ENCODE measurements around the gene LRRC56.

The LRRC56 gene

DNA sequence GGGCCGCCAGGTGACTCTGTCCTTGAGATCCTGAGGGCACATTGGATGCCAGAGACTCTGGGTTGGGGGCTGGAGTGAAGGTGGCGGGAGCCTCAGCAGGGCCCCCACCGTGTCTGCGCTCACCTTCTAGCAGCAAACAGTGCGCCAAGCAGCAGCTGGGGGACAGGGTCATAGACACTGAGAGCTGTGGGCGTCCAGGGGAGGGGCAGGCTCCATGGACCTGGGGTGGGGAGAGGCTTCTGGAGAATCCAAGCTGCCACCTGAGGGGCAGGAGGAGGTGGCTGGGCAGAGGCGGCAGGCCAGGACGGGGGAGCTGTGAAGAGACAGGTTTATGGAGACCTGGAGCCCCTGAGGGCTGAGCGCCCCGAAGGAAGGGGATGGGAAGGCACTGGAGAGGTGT is 47.0 kb downstream of the LRRC56 start:
- H3K27me3 ChIP-seq (ENCODE audit: insufficient read depth, low read length): no peaks in the 10 kb centered on the region
- H3K36me3 ChIP-seq (ENCODE audit: insufficient read depth, low read length): peaks cover 57% of the 10 kb centered on the region
- H3K4me1 ChIP-seq (ENCODE audit: insufficient read depth, low read length): no peaks in the 10 kb centered on the region
- WGBS: 94% methylated on average over 10 of the region's 10 CpGs
- no peaks in the 10 kb centered on the region for H3K9me3 ChIP-seq (ENCODE audit: insufficient read depth, low read depth, low read length)
- H3K9ac ChIP-seq (ENCODE audit: low read depth, low read length): no peak overlapping the region
- H3K4me3 ChIP-seq (ENCODE audit: low read length): no peak overlapping the region
- H3K27ac ChIP-seq (ENCODE audit: low read depth, low read length): no peak overlapping the region

DNA sequence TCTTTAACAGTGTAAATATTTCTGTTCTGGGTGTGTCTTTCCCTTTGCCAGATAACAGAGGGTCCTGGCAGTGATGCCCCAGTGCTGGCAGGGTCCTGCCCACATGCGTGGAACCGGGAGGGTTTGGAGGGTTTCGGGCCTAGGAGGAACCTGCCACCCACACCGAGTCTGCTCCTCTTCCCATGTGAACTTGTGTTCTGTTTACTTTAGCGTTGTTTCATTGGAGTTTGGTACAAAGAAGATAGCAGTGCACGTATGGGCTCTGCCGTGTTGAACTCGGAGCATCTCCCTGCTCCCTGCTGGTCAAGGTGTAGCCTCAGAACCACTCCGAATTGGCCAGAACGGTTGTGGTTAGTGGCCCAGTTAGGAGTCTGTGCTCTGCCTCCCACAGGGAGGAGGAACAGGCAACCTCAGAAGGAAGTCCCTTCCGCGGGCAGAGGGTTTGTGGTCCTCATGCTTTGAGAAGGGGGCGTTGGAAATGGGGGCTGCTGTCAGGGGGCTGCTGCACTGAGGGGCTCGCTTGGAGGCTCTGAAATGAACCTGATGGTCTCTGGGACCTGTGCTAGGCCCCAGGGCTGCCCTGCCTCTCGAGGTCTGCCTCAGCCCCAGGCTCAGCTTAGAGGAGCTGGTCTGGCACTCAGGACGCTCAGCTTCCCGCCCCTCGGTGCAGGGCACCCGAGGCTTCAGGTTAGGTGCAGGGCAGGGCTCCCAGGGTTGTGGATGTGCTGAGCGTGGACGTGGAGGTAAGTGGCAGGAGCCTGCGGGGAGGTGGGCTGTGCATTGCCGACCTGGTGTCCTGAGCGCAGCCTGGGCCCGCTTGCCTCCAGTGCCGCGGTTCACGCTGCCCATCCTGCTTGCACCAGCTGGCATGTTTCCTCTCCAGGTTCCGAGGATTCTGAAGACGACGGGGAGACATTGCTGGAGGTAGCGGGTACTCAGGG is 49.3 kb downstream of the LRRC56 start:
- Histone ChIP-seq H3K27me3 (ENCODE audit: insufficient read depth, low read length) (no peaks in the 10 kb centered on the region), H3K9me3 (ENCODE audit: insufficient read depth, low read depth, low read length) (no peaks in the 10 kb centered on the region), H3K27ac (ENCODE audit: low read depth, low read length) (no peak overlapping the region), H3K36me3 (ENCODE audit: insufficient read depth, low read length) (peaks cover 75% of the 10 kb centered on the region), H3K9ac (ENCODE audit: low read depth, low read length) (no peak overlapping the region), H3K4me3 (ENCODE audit: low read length) (no peak overlapping the region), H3K4me1 (ENCODE audit: insufficient read depth, low read length) (no peaks in the 10 kb centered on the region)
- WGBS: 96% methylated on average over 32 of the region's 32 CpGs

DNA sequence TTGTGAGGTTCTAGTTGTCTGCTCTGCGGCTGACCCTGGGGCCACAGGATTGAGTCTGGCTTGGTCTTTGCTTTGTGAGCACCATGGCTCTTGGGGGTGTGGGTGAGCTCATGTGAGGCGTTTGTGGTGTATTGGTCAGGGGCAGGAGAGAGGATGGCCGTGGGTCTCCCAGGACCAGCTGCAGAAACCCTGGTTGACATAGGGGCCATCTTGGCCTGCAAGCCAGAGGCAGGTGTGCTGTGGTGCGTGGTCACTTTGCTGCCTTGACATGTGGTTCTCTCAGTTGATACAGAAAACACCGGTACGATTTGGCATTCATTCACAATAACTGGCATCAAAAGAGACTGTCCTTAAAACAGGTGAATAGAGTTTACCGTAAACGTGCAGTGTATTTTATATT is 50.2 kb downstream of the LRRC56 start:
- Histone ChIP-seq H3K36me3 (ENCODE audit: insufficient read depth, low read length) (peaks cover 75% of the 10 kb centered on the region), H3K9ac (ENCODE audit: low read depth, low read length) (no peak overlapping the region), H3K9me3 (ENCODE audit: insufficient read depth, low read depth, low read length) (no peaks in the 10 kb centered on the region), H3K4me3 (ENCODE audit: low read length) (no peak overlapping the region), H3K4me1 (ENCODE audit: insufficient read depth, low read length) (no peaks in the 10 kb centered on the region), H3K27ac (ENCODE audit: low read depth, low read length) (no peak overlapping the region), H3K27me3 (ENCODE audit: insufficient read depth, low read length) (no peaks in the 10 kb centered on the region)
- 95% methylated on average over 7 of the region's 8 CpGs for WGBS

DNA sequence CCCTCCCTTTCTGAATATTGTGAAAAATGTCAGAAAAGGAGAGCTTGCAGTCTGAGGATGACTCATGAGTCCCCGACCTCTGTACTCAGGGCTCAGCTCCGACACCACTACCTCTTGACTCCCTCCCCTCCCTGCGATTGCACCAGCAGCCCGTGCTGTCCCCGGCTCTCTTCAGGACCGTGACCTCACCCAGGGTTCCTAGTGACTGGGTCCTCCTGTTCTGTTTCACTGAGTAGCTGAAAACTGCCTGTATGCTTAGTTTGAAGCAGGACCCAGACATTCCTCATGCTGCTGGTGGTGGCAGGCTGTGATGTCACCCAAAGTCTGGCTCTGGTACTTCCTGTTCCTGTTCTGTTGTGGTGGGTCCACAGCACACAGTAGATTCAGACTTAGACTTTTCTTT is 50.7 kb downstream of the LRRC56 start:
- Histone ChIP-seq H3K9me3 (ENCODE audit: insufficient read depth, low read depth, low read length) (no peaks in the 10 kb centered on the region), H3K9ac (ENCODE audit: low read depth, low read length) (no peak overlapping the region), H3K4me1 (ENCODE audit: insufficient read depth, low read length) (no peaks in the 10 kb centered on the region), H3K36me3 (ENCODE audit: insufficient read depth, low read length) (peaks cover 75% of the 10 kb centered on the region), H3K4me3 (ENCODE audit: low read length) (no peak overlapping the region), H3K27me3 (ENCODE audit: insufficient read depth, low read length) (no peaks in the 10 kb centered on the region), H3K27ac (ENCODE audit: low read depth, low read length) (no peak overlapping the region)
- 95% methylated on average over 6 of the region's 6 CpGs for WGBS

DNA sequence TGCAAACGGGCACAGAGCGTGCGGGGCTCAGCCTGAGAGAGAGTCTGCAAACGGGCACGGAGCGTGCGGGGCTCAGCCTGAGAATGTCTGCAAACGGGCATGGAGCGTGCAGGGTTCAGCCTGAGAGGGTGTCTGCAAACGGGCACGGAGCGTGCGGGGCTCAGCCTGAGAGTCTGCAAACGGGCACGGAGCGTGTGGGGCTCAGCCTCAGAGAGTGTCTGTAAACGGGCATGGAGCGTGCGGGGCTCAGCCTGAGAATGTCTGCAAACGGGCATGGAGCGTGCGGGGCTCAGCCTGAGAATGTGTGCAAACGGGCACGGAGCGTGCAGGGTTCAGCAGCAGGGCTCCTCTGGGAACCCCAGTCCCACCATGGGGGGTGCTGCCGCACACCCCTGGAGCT is 52.5 kb downstream of the LRRC56 start:
- H3K4me3 ChIP-seq (ENCODE audit: low read length): no peak overlapping the region
- no peaks in the 10 kb centered on the region for H3K4me1 ChIP-seq (ENCODE audit: insufficient read depth, low read length)
- H3K9me3 ChIP-seq (ENCODE audit: insufficient read depth, low read depth, low read length): no peaks in the 10 kb centered on the region
- H3K9ac ChIP-seq (ENCODE audit: low read depth, low read length): no peak overlapping the region
- H3K27ac ChIP-seq (ENCODE audit: low read depth, low read length): no peak overlapping the region
- WGBS: 95% methylated on average over 26 of the region's 26 CpGs
- peaks cover 83% of the 10 kb centered on the region for H3K36me3 ChIP-seq (ENCODE audit: insufficient read depth, low read length)
- no peaks in the 10 kb centered on the region for H3K27me3 ChIP-seq (ENCODE audit: insufficient read depth, low read length)

DNA sequence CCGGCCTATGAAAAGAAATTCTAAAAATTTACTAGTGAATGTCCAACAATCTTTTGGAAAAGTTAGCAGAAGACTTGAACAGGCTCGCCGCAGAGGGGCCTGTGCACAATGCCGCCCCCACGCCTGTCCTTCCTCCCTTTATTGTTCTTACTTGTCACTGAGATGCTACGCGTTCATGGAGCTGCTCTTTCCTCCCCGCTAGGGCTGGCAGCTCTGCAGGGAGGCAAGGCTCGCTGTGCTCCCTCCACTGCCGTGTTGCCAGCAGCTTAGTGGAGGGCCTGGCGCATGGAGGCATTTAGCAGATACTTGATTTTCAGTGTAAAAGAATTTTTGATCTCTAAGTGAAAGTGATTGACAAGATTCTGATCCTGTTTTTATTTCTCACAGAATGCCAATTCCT is 53.7 kb downstream of the LRRC56 start:
- no peaks in the 10 kb centered on the region for H3K4me1 ChIP-seq (ENCODE audit: insufficient read depth, low read length)
- H3K36me3 ChIP-seq (ENCODE audit: insufficient read depth, low read length): peaks cover 94% of the 10 kb centered on the region
- H3K27me3 ChIP-seq (ENCODE audit: insufficient read depth, low read length): no peaks in the 10 kb centered on the region
- H3K4me3 ChIP-seq (ENCODE audit: low read length): no peak overlapping the region
- no peak overlapping the region for H3K27ac ChIP-seq (ENCODE audit: low read depth, low read length)
- H3K9ac ChIP-seq (ENCODE audit: low read depth, low read length): no peak overlapping the region
- H3K9me3 ChIP-seq (ENCODE audit: insufficient read depth, low read depth, low read length): no peaks in the 10 kb centered on the region
- WGBS: 91% methylated on average over 11 of the region's 11 CpGs

DNA sequence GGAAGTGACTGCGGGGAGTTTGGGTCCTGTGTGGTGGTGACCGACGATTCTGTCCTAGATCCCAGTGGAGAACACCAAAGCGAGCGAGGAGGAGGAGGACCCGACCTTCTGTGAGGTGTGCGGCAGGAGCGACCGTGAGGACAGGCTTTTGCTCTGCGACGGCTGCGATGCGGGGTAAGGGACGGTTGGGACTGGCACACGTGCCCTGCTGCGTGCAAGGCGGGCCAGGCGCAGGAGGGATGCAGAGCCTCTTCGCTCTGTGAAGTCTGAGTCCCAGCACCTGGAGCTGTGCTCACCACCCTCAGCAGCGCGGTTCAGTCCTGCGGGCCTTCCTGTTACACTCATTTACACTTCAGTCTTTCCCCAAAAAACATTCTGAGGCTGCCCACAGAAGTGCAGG is 55.2 kb downstream of the LRRC56 start:
- H3K9ac ChIP-seq (ENCODE audit: low read depth, low read length): no peak overlapping the region
- WGBS: 96% methylated on average over 22 of the region's 22 CpGs
- H3K9me3 ChIP-seq (ENCODE audit: insufficient read depth, low read depth, low read length): no peaks in the 10 kb centered on the region
- peaks cover 93% of the 10 kb centered on the region for H3K36me3 ChIP-seq (ENCODE audit: insufficient read depth, low read length)
- no peaks in the 10 kb centered on the region for H3K27me3 ChIP-seq (ENCODE audit: insufficient read depth, low read length)
- H3K4me3 ChIP-seq (ENCODE audit: low read length): no peak overlapping the region
- no peaks in the 10 kb centered on the region for H3K4me1 ChIP-seq (ENCODE audit: insufficient read depth, low read length)
- no peak overlapping the region for H3K27ac ChIP-seq (ENCODE audit: low read depth, low read length)

DNA sequence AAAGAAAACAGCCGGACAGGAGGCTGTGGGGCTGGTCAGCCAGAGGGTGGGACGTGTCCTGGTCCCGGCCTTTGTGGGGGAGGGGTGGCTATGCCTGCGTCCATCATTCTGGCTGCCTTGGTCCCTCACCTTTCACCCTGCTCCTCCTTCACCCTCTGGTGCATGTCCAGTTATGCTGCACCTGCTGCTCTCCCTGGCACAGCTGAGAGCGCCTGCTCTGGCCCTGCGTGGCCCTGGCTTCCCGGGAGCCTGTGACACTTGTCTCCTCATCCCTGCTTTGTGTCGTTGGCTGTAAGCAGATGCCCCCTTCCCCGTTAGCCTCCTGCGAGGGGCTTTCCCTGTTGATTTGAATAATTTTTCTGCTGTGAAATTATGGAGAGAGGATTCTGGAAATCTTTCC is 55.6 kb downstream of the LRRC56 start:
- H3K9me3 ChIP-seq (ENCODE audit: insufficient read depth, low read depth, low read length): no peaks in the 10 kb centered on the region
- no peak overlapping the region for H3K9ac ChIP-seq (ENCODE audit: low read depth, low read length)
- H3K4me1 ChIP-seq (ENCODE audit: insufficient read depth, low read length): no peaks in the 10 kb centered on the region
- WGBS: 96% methylated on average over 10 of the region's 10 CpGs
- no peak overlapping the region for H3K27ac ChIP-seq (ENCODE audit: low read depth, low read length)
- H3K4me3 ChIP-seq (ENCODE audit: low read length): no peak overlapping the region
- peaks cover 93% of the 10 kb centered on the region for H3K36me3 ChIP-seq (ENCODE audit: insufficient read depth, low read length)
- H3K27me3 ChIP-seq (ENCODE audit: insufficient read depth, low read length): no peaks in the 10 kb centered on the region

DNA sequence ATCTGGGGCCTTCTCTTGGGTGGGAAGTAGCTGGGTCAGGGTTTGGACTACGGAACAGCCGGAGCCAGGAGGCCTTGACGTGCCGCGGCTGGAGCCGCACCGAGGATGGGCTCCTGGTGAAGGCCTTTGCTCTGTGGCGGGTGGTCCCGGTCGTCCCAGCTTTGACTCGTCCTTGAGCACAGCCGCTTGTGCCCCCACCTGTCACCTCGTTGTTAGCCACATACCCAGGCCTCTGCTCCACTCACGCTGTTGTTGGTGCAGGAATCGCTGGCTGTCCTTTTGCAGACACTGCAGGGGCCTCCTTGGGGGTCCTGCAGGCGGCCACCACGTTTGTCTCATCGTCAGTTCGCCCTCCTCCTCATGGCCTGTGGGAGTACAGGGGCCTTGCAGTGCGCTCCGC is 56.0 kb downstream of the LRRC56 start:
- no peaks in the 10 kb centered on the region for H3K4me1 ChIP-seq (ENCODE audit: insufficient read depth, low read length)
- peaks cover 94% of the 10 kb centered on the region for H3K36me3 ChIP-seq (ENCODE audit: insufficient read depth, low read length)
- H3K9me3 ChIP-seq (ENCODE audit: insufficient read depth, low read depth, low read length): no peaks in the 10 kb centered on the region
- WGBS: 94% methylated on average over 21 of the region's 21 CpGs
- H3K9ac ChIP-seq (ENCODE audit: low read depth, low read length): no peak overlapping the region
- no peaks in the 10 kb centered on the region for H3K27me3 ChIP-seq (ENCODE audit: insufficient read depth, low read length)
- H3K27ac ChIP-seq (ENCODE audit: low read depth, low read length): no peak overlapping the region
- H3K4me3 ChIP-seq (ENCODE audit: low read length): no peak overlapping the region

DNA sequence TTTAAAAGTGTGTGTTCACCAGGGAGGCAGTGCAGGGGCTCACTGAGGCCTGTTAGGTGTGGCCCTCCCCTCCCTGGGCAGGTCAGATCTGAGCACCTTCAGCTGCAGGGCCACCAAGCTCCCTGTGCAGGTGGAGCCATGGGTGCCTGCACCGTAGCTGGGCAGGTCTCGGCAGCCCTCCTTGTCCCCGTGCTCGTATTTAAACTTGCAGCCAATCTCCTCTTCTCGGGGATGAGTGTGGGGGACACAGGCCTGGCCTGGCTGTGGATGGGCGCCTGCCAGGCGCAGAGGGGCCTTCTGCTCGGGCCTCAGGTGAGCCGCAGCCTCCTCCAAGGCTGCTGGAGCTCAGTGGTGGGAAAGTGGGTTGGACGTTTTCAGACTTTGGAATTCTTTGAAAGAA is 58.1 kb downstream of the LRRC56 start:
- Histone ChIP-seq H3K9ac (ENCODE audit: low read depth, low read length) (no peak overlapping the region), H3K36me3 (ENCODE audit: insufficient read depth, low read length) (peaks cover 92% of the 10 kb centered on the region), H3K27me3 (ENCODE audit: insufficient read depth, low read length) (no peaks in the 10 kb centered on the region), H3K4me1 (ENCODE audit: insufficient read depth, low read length) (no peaks in the 10 kb centered on the region), H3K4me3 (ENCODE audit: low read length) (no peak overlapping the region), H3K9me3 (ENCODE audit: insufficient read depth, low read depth, low read length) (no peaks in the 10 kb centered on the region), H3K27ac (ENCODE audit: low read depth, low read length) (no peak overlapping the region)
- WGBS: 95% methylated on average over 10 of the region's 10 CpGs

DNA sequence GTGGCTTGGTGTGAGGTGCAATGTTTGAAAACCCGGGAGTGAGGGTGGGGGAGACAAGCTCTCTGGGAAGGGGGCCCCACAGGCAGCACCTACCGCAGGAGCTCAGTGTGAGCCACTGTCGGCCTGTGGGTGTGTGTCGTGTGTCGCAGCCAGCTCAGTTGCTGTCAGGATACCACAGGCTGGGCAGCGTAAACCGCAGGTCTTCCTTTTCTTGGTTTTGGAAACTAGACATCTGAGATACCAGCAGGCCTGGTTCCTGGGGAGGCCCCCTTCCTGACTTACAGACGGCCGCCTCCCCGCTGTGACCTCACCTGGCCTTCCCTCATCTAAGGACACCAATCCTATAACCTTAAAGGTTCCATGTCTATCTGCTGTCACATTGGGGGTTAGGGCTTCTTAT is 59.0 kb downstream of the LRRC56 start:
- Histone ChIP-seq H3K36me3 (ENCODE audit: insufficient read depth, low read length) (peaks cover 89% of the 10 kb centered on the region), H3K9ac (ENCODE audit: low read depth, low read length) (no peak overlapping the region), H3K27me3 (ENCODE audit: insufficient read depth, low read length) (no peaks in the 10 kb centered on the region), H3K4me1 (ENCODE audit: insufficient read depth, low read length) (no peaks in the 10 kb centered on the region), H3K9me3 (ENCODE audit: insufficient read depth, low read depth, low read length) (no peaks in the 10 kb centered on the region), H3K27ac (ENCODE audit: low read depth, low read length) (no peak overlapping the region), H3K4me3 (ENCODE audit: low read length) (no peak overlapping the region)
- WGBS: 95% methylated on average over 10 of the region's 10 CpGs
